Cardiac muscle cell (in vitro differentiated cells and primary cell): ENCODE results near the gene U2AF2. TPM values are rescaled to one million over a fixed set of nuclear protein-coding genes. Genes with fewer than 3 reads are reported as not detected.
A peak's percentile ranks its signal among the peaks of the same experiment; 100 is the strongest.

Experiments used
- DNase-seq, 2 donors: peaks; one replicate each; pipeline versions ENCODE4 v3.0.0 to v3.0.0-alpha.2; 2010 to 2017; ENCODE audit warnings: low read depth in 1 of 2, low spot score in 1 of 2
- H3K27ac ChIP-seq: fragments of 200-600 bp; sonication (generic); 2 replicates; pipeline ENCODE4 v1.5.1; 2016
- H3K27me3 ChIP-seq: fragments of 200-600 bp; sonication (generic); 2 replicates; pipeline ENCODE4 v1.6.0; 2016; ENCODE audit warnings: control low read depth
- H3K36me3 ChIP-seq: fragments of 200-600 bp; sonication (generic); 2 replicates; pipeline ENCODE4 v1.5.1; 2016; ENCODE audit warnings: control low read depth
- H3K4me1 ChIP-seq: fragments of 200-600 bp; sonication (generic); 2 replicates; pipeline ENCODE4 v1.8.1; 2017; ENCODE audit warnings: low read depth, mild to moderate bottlenecking, mixed run types
- H3K4me3 ChIP-seq: fragments of 200-600 bp; sonication (generic); 2 replicates; pipeline ENCODE4 v1.5.1; 2016; ENCODE audit warnings: mild to moderate bottlenecking
- H3K9me3 ChIP-seq: fragments of 200-600 bp; sonication (generic); 2 replicates; pipeline ENCODE4 v1.5.1; 2017; ENCODE audit warnings: low read depth, mild to moderate bottlenecking, control low read depth
- polyA plus RNA-seq: library from polyadenylated mRNA; unstranded; fragments of >200 nt; fragmentation: Nextera tagmentation; extraction: Ambion mirVana; gene quantifications from 2 replicates; pipeline ENCODE4 v1.2.1, GENCODE V29; 2016
- total RNA-seq: library from RNA; depleted of rRNA; stranded (reverse); fragments of >200 nt; gene quantifications from 2 replicates; pipeline ENCODE4 v1.2.3, GENCODE V29; 2016
- TF ChIP-seq, protein P1 (sequence below): IDR thresholded peaks from 2 replicates; pipeline ENCODE4 v1.5.1; 2012; ENCODE audit warnings: low read depth, mild to moderate bottlenecking, low read length

Gene U2AF2
- total and polyA plus RNA-seq, 2 experiments from 2014 or later = 13.4 to 187 TPM

DNA sequence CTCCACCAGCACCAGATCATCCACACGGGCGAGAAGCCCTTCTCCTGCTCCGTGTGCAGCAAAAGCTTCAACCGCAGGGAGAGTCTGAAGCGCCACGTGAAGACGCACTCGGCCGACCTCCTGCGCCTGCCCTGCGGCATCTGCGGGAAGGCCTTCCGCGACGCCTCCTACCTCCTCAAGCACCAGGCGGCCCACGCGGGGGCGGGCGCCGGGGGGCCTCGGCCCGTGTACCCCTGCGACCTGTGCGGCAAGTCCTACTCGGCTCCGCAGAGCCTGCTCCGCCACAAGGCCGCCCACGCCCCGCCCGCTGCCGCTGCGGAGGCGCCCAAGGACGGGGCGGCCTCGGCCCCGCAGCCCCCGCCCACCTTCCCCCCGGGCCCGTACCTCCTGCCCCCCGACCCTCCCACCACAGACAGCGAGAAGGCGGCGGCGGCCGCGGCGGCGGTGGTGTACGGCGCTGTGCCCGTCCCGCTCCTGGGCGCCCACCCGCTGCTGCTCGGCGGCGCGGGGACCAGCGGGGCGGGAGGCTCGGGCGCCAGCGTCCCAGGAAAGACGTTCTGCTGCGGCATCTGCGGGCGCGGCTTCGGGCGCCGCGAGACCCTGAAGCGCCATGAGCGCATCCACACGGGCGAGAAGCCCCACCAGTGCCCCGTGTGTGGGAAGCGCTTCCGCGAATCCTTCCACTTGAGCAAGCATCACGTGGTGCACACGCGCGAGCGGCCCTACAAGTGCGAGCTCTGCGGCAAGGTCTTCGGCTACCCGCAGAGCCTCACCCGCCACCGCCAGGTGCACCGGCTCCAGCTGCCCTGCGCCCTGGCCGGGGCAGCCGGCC is 39.9 kb upstream of the U2AF2 start:
- TF ChIP-seq, protein P1, sequence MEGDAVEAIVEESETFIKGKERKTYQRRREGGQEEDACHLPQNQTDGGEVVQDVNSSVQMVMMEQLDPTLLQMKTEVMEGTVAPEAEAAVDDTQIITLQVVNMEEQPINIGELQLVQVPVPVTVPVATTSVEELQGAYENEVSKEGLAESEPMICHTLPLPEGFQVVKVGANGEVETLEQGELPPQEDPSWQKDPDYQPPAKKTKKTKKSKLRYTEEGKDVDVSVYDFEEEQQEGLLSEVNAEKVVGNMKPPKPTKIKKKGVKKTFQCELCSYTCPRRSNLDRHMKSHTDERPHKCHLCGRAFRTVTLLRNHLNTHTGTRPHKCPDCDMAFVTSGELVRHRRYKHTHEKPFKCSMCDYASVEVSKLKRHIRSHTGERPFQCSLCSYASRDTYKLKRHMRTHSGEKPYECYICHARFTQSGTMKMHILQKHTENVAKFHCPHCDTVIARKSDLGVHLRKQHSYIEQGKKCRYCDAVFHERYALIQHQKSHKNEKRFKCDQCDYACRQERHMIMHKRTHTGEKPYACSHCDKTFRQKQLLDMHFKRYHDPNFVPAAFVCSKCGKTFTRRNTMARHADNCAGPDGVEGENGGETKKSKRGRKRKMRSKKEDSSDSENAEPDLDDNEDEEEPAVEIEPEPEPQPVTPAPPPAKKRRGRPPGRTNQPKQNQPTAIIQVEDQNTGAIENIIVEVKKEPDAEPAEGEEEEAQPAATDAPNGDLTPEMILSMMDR = no peak
- no peak for DNase-seq
- Histone ChIP-seq H3K9me3 (no peaks in the 10 kb centered on the region), H3K36me3 (peaks cover 19% of the 10 kb centered on the region), H3K27ac (no peak overlapping the region), H3K4me1 (peaks cover 10% of the 10 kb centered on the region), H3K4me3 (no peak overlapping the region), H3K27me3 (no peaks in the 10 kb centered on the region)

DNA sequence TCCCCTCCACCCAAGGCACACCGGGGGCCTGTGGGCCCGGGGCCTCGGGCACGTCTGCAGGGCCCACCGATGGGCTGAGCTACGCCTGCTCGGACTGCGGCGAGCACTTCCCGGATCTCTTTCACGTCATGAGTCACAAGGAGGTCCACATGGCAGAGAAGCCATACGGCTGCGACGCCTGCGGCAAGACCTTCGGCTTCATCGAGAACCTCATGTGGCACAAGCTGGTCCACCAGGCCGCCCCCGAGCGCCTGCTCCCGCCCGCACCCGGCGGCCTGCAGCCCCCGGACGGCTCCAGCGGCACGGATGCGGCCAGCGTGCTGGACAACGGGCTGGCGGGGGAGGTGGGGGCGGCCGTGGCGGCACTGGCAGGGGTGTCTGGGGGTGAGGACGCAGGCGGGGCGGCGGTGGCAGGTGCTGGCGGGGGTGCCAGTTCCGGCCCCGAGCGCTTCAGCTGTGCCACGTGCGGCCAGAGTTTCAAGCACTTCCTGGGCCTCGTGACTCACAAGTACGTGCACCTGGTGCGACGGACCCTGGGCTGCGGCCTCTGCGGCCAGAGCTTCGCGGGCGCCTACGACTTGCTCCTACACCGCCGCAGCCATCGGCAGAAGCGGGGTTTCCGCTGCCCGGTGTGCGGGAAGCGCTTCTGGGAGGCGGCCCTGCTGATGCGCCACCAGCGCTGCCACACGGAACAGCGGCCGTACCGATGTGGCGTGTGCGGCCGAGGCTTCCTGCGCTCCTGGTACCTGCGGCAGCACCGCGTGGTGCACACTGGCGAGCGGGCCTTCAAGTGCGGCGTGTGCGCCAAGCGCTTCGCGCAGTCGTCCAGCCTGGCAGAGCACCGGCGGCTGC is 39.1 kb upstream of the U2AF2 start:
- TF ChIP-seq, protein P1 = no peak
- no peak overlapping the region for H3K4me3 ChIP-seq
- DNase-seq = no peak
- H3K27me3 ChIP-seq = no peaks in the 10 kb centered on the region
- peaks cover 10% of the 10 kb centered on the region for H3K4me1 ChIP-seq
- peaks cover 19% of the 10 kb centered on the region for H3K36me3 ChIP-seq
- H3K9me3 ChIP-seq = no peaks in the 10 kb centered on the region
- H3K27ac ChIP-seq = no peak overlapping the region

DNA sequence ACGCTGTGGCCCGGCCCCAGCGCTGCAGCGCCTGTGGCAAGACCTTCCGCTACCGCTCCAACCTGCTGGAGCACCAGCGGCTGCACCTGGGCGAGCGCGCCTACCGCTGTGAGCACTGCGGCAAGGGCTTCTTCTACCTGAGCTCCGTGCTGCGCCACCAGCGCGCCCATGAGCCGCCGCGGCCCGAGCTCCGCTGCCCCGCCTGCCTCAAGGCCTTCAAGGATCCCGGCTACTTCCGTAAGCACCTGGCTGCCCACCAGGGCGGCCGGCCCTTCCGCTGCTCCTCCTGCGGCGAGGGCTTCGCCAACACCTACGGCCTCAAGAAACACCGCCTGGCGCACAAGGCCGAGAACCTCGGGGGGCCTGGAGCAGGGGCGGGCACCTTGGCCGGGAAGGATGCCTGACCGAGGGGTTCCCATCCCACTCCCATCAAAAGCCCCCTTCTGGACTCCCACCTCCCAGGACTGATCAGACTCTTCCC is 38.4 kb upstream of the U2AF2 start:
- no peak for DNase-seq
- TF ChIP-seq, protein P1 = no peak
- peaks cover 4% of the 10 kb centered on the region for H3K4me1 ChIP-seq
- no peak overlapping the region for H3K4me3 ChIP-seq
- no peaks in the 10 kb centered on the region for H3K27me3 ChIP-seq
- peaks cover 19% of the 10 kb centered on the region for H3K36me3 ChIP-seq
- no peaks in the 10 kb centered on the region for H3K9me3 ChIP-seq
- no peak overlapping the region for H3K27ac ChIP-seq

DNA sequence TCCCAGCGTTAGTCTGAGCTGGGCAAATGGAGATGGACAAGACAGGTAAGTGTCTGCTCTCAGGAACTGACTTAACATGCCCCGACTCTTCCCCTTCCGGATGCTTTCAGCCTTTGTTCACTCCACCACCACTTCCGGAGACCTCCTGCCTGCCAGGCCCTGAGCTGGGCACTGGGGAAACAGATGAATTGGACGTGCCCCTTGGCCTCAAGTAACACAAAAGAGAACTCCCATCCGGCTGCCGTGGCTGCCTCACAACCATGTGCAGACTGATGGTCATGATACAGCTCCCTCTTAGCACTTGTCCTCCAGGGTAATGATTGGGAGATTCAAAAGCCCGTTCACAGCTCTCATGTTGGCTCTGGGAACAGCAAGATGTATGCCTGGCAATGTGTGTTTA is 37.4 kb upstream of the U2AF2 start:
- Histone ChIP-seq H3K27ac (peak overlapping the region; percentile 25), H3K4me1 (no peaks in the 10 kb centered on the region), H3K27me3 (no peaks in the 10 kb centered on the region), H3K9me3 (no peaks in the 10 kb centered on the region), H3K36me3 (peaks cover 22% of the 10 kb centered on the region), H3K4me3 (no peak overlapping the region)
- DNase-seq = no peak
- TF ChIP-seq, protein P1 = no peak

DNA sequence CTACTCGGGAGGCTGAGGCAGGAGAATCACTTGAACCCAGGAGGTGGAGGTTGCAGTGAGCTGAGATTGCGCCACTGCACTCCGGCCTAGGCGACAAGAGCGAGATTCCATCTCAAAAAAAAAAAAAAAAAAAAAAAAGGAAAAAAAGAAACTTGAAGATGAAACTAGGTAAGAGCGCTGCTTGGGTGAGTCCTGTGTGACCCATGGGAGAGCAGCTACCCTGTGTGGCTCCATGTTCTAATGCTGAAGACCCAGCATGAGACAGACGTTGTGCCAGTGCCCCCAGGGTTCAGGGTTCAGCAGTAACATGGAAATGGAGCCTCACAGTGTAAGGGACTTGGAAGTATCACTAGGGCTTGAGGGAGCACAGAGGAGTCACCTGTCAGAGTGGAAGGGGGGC is 36.4 kb upstream of the U2AF2 start:
- Histone ChIP-seq H3K27me3 (no peaks in the 10 kb centered on the region), H3K36me3 (peaks cover 22% of the 10 kb centered on the region), H3K4me1 (peaks cover 1% of the 10 kb centered on the region), H3K9me3 (no peaks in the 10 kb centered on the region), H3K27ac (no peak overlapping the region), H3K4me3 (no peak overlapping the region)
- TF ChIP-seq, protein P1 = no peak
- DNase-seq = no peak
